Melanocyte of skin (primary cell): ENCODE results near the gene XAGE5. TPM values are rescaled to one million over a fixed set of nuclear protein-coding genes. Genes with fewer than 3 reads are reported as not detected.

Experiments used
- small RNA-seq, 2 donors: library from RNA; depleted of rRNA; stranded (forward); fragments of <200 nt; gene quantifications; one replicate each; pipeline ENCODE3, GENCODE V24; 2012
- total RNA-seq, 2 donors: library from RNA; depleted of rRNA; stranded (reverse); fragments of >200 nt; gene quantifications; 2 replicates each; pipeline ENCODE4 v1.2.3, GENCODE V29; 2012

XAGE5 gene, protein sequence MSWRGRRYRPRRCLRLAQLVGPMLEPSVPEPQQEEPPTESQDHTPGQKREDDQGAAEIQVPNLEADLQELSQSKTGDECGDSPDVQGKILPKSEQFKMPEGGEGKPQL
- total RNA-seq, result not detected

DNA sequence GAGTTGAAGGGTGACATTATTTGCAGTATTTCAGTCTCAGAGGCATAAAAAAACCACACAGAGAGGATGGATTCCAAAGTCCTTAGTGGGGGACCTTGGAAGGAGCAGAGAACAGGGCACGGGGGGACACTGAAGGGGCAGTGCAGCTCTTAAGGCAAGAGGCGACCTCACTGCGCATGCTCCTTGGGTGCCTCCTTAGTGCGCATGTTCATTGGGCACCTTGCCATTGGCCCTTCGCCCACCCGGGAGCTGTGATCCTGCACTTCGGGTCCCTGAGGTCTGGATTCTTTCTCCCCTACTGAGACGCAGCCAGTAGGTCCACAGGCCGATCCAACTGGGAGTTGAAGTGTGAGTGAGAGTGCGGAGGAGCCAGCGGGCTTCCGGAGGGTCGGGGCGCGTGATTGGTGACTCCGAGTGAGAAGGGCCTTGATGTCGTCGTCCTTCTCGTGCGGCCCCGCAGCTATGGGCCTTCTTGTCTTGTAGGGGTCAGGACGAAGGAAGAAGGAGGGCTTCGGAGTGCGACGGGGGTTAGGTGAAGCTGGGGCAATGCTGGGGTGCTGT, at the start of gene XAGE5:
TSS of gene XAGE5 (plus strand) at position 223 of the 561 bp plus-strand sequence. CDS start 1,280 bp downstream, outside the sequence.

DNA sequence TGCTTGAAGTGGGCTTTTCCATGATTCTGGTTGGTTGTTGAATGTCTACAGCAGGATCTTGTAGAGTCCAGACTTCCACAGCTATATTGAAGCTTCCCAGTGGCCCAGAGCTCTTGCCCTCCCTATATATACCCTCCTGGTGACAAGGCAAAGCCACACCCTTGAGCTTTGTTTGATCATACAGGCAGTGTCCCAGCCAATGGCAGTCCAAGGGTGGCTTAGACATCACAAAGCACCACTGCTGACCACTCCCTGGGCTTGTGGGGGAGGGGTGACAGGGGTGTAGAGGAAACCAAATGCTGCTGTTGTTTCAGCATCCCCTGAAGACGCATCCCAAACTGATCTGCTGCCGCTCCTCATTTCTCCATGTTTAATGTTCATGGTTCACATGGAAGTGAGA, 13.8 kb upstream of the XAGE5 start, which contains the start of gene SPANXN5:
TSS of gene SPANXN5 (minus strand) at position 101 of the 400 bp plus-strand sequence. CDS start at position 22, 79 bp downstream.

Small RNA genes lying within 50 kb of the gene (small RNA-seq; reads per million reads assigned to genes)
- gene AC244505.6, result 0 reads per million in 2 donors
- 0 reads per million in 2 donors for gene AC244505.7

Other genes with a start within 250 kb of the XAGE5 start
- gene SSX7, start 156.4 kb upstream of the XAGE5 start, total RNA-seq, result not detected
- gene SSX2, start 104.1 kb upstream of the XAGE5 start, total RNA-seq, result not detected
- not detected for gene SSX2B, start 60.0 kb upstream of the XAGE5 start, total RNA-seq
- not detected for gene SPANXN5, start 13.9 kb upstream of the XAGE5 start, total RNA-seq
- gene XAGE3, start 56.8 kb downstream of the XAGE5 start, total RNA-seq, result not detected
- gene FAM156B, start 86.0 kb downstream of the XAGE5 start, total RNA-seq, result 1 to 10 TPM; 3.4 to 7.7 TPM
- 10 to 100 TPM in 1 of 2 donors, 1 to 10 TPM in 1; 3.8 to 12.7 TPM for gene FAM156A, start 147.2 kb downstream of the XAGE5 start, total RNA-seq
- gene GPR173, start 237.5 kb downstream of the XAGE5 start, total RNA-seq, result 1 to 10 TPM in 1 of 2 donors, under 1 TPM in 1; 1.00 to 1.4 TPM